Activated CD4-positive, alpha-beta T cell treated with anti-CD3 and anti-CD28 coated beads for 48 hours (primary cell): ENCODE measurements around the gene ACOX2.

Experiments used
- DNase-seq: peaks from one replicate; pipeline ENCODE4 v3.0.0-alpha.2; 2020

Gene ACOX2

GRCh38 chr3:58566398-58567250, 29.6 kb upstream of the ACOX2 start:
- no peak for DNase-seq

GRCh38 chr3:58565621-58566397, 28.8 kb upstream of the ACOX2 start:
- DNase-seq, result no peak

GRCh38 chr3:58564456-58565160, 27.6 kb upstream of the ACOX2 start:
- DNase-seq, result no peak

GRCh38 chr3:58564054-58564453, 27.1 kb upstream of the ACOX2 start:
- DNase-seq, result no peak

- no peak for DNase-seq
Observed at GRCh38 chr3:58563386-58564035, 26.5 kb upstream of the ACOX2 start.

- DNase-seq, result no peak
Observed at GRCh38 chr3:58562498-58562897, 25.5 kb upstream of the ACOX2 start.

GRCh38 chr3:58560771-58561311, 23.9 kb upstream of the ACOX2 start:
- no peak for DNase-seq

GRCh38 chr3:58559586-58559985, 22.6 kb upstream of the ACOX2 start:
- no peak for DNase-seq

GRCh38 chr3:58557491-58557890, 20.5 kb upstream of the ACOX2 start:
- DNase-seq, result no peak

- no peak for DNase-seq
Observed at GRCh38 chr3:58556761-58557221, 19.8 kb upstream of the ACOX2 start.

- DNase-seq, result no peak
Observed at GRCh38 chr3:58556001-58556400, 19.0 kb upstream of the ACOX2 start.

GRCh38 chr3:58555203-58555602, 18.2 kb upstream of the ACOX2 start:
- DNase-seq, result no peak

- DNase-seq, result no peak
Observed at GRCh38 chr3:58553003-58553402, 16.0 kb upstream of the ACOX2 start.

GRCh38 chr3:58551636-58552180, 14.7 kb upstream of the ACOX2 start:
- DNase-seq, result no peak

- no peak for DNase-seq
Observed at GRCh38 chr3:58544541-58544940, 7.6 kb upstream of the ACOX2 start.

GRCh38 chr3:58540176-58540858, 3.3 kb upstream of the ACOX2 start:
- DNase-seq, result no peak

- DNase-seq, result no peak
Observed at GRCh38 chr3:58539626-58540025, 2.6 kb upstream of the ACOX2 start.

- no peak for DNase-seq
Observed at GRCh38 chr3:58537412-58538301, 667 bp upstream of the ACOX2 start.

- DNase-seq, result no peak
Observed at GRCh38 chr3:58535531-58536500, 1.2 kb downstream of the ACOX2 start.
